ENCODE results near the gene SSH3.

Gene SSH3

DNA sequence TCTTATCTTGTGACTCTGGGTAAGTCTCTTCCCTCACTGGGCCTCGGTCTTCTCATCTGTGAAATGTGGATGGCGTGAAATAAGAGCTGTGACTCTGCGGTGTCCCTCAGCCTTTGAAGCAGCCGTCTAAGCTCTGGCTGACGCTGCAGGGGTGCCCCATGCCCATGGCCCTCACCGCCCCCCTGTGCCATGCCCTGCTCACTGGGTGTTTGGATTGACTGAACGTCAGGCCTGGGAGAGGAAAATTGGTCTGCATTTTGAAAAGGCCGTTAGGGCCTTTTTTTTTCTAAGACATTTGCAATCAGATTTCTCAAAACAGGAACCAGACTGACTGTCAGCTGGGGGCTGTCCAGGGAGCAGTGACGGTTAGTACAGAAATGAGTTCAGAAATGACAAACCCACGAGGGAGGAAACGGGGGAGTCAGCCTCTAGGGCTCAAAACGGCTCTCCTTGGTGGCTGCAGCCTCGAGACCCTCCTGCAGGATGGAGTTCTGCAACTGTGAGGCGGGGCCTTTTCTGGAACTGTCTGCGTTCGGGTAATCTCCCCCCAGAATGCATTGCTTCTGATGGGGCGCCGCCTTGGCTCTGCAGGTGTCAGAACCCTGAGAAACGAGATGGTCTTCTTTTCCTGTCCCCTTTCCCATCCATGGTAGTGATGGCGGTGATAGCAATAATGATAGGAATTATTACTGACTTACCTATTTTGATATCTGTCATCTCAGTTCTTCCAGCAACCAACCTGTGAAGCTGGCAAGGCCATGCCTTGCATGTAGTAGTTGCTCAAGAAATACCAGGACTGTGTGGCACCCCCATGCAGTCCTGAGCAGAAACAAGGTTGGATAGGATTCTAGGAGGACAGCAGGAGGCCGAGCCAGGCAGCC is 35.0 kb upstream of the SSH3 start:
- no peak for DNase-seq

DNA sequence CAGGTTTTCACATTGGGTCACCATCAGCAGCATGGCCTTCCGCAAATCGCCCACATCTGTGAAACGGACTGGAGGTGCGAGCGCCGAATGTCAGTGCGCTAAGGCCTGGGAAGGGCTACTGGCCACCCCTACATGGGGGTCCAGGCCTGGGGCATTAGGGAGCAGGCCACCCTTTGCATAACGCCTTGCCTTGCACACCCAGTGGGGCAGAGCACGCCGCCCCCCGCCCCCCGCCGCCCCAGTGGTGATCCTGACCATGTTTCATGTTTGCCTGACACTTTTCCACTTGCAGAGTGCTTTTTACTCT is 34.4 kb upstream of the SSH3 start:
- no peak for DNase-seq

DNA sequence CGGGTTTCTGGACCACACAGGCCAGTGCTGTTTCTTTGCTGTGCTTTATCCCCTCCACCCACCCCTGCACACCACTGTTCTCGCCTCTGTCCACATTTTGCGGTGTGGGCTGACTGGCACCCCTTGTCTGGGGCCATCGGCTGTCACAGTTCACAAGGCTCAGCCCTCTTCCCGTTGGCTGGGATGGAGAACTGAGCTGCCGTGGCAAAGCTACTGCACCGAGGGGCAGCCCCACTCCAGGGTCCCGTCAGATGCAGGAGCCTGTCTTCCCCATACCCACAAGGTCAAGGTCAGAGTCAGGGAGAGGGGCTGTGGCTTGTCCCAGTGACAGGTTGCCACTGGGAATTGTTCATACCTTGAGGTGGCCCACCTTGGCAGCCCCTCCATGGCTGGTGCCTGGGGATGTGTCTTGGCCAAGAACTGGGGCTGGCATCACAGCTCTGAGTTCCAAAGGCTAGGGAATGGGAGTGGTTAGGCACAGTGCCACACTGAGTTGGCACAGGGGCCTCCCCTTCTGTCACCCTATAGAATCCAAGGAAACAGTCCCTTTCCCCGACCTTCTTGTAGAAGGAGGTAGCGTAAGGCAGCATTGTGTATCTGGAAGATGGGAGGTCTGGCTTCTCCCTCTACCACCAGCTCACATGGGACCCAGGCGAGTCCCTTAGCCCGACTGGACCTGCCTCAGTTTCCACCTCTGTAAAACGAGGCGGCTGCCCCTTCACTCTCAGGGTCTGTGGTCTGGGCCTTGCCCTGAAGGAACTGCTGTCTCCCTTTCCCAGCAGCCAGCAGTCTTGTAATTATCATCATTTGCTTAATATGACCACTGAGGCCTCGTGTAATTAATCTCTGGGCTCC is 33.7 kb upstream of the SSH3 start:
- peak; percentile 79 to 94 for DNase-seq

DNA sequence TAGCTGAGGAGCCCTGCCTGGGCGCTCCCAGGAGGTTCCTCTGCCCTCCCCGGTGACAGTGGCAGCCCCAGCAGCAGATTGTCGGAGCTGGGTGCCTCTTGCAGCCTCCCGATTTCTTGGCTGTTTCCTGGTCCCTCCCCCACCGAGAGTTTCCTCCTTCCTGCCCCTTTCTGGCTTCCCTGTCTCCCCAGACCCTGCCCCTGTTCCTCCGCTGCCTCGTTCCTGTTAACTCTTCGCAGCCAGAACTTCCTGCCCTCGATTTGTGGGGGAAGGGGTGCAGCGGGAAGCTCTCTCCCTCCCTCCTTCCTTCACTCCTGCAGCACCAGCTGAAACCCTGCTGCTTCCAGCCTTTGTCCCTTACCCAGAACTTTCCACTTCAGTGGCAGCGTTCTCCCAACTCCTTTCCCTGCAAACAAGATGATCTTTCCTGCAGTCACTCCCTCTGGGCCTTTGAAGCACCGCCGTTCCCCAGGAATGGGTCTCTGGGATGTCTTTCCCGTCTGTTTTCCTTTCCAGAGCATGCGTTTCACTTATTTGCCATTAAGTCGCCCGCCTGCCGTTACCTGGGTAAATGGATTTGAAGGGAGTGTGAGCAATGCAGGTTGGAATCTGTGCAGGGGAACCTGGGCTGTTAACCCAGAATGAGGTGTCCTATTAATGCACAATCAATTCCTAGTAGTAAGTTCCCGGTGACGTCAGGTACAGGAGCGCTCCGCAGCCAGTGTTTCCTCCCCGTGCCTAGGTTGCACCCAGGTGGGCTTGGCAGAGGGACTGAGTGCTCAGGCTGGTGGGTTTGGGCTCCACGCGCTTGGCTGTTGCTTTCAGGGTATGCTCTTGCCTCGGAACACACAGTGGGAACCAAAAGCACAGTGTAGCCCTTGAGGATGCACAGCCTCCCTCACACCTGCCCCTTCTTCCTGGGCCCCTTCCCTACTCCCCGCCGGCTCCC is 32.8 kb upstream of the SSH3 start:
- DNase-seq: no peak

DNA sequence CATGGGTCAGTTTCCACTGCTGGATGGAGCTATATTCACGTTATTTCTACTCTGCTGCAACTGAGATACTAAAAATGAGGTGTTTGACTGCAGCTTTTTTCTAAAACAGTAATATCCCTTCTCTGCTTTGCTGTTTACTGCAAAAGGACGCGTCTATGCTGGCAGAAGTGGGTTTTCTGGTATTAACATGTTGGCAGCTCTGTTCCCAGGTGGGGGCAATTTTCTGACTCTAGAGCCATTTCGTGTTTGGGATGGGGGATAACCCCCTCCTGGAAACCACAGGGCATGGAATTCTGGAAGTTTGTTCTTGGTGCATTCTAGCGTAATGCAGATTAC is 32.2 kb upstream of the SSH3 start:
- no peak for DNase-seq

DNA sequence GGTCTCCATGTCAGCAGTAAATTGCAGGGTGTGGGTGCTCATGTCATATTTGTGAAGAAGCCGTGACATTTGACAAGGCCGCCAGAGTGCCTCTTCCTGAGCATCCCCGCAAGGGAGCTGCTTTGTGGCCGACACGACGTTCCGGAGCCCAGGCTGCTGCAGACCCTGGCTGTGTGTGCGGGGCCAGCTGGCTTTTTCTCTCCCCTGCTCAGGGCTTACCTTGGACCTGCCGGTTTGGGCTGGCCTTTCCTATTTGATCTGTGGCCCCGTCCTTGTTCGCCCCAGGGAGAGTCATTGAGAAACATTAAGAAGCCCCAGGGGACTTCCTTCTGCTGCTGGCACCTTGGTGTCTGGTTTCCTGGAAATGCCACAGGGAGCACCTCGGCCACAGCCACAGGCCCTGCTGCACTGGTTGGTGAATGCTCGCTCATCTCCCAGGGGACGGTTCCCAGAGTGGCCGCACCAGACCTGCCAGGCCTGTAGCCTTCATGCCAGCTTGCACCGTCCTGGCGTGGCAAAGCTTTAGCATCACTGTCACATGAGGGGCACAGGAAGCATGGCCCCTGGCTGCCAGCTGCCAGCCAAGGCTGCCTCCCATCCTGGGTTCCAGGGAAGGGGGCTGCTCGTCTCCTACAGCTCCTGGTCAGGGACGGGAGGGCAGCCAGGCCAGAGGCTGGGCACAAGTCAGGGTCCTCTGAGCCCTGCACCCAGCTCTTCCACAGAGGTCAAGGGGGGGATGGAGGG is 31.6 kb upstream of the SSH3 start:
- no peak for DNase-seq

DNA sequence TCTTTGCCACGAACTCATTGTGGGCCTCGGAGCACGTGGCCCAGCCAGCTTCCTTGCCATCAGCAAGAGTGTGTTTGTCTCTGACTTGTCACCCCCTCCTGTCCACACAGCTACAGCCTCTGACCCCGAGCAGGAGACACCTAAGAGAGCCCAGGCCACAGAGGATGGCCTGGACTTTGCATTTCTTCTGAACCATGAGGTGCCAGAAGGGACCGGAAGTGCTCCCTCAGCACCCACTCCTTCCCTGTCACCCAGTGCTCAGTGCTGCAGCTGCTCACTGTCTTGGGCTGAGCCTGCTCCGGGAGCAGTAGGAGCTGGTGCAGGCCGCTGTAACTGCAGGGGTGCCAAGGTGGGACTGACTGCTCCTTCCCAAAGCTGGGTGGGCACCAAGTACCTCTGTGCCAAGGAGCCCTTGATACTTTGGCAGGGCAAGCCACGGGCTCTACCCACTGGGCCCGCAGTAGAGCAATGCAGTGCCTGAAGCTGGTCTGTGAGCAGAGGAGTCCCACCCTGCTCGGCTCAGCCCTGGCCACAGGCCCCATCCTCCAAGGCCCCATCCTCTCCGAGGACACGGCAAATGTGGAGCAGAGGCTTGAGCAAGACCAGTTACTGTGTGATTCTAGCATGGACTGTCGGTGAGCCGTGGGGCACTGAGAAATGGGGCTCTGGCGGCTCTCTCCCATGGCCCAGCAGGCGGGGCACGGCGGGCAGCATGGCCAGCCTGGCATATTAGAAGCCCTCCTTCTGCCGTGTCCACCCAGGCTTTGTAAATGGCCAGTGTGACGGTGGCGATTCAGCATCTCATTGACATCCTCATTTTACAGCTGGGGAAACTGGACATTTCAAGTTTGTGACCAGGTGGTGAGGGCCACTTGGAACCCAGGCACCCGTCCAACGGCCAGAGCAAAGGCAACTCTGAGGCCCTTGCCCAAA is 30.7 kb upstream of the SSH3 start:
- no peak for DNase-seq

DNA sequence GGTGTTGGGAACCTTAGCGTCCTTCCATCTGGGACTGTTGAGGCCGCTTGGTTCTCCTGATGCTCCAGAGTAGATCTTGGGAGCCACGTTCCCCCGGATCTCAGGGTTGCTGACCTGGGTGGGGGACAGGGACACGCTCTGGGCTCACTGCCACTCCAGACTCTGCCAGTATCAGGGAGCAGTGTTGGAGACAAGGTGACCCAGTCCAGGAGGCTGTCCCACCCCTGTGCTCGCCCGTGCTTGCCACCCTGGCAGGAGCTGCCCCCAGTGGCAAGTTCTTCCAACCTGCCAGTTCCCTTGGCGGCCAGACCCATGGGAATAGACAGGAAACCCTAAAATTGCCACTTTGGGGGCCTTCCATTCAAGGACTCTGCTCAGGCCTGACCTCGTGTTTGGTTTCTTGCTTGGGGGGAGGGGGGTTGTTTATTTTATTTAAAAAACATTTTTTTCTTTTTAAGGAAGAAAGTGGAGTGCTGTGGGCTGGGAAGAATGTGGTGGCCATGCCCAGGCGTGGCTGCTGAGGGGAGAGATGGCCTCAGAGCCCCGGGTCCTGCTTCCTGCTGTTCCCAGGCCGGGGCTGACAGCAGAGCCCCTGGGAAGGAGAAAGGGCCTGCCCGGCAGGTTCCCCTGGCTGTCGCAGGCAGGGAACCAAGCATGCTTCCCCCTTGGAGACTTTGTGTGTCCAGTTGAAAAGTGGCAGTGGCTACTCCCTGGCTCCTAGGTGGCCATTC is 29.9 kb upstream of the SSH3 start:
- no peak for DNase-seq

DNA sequence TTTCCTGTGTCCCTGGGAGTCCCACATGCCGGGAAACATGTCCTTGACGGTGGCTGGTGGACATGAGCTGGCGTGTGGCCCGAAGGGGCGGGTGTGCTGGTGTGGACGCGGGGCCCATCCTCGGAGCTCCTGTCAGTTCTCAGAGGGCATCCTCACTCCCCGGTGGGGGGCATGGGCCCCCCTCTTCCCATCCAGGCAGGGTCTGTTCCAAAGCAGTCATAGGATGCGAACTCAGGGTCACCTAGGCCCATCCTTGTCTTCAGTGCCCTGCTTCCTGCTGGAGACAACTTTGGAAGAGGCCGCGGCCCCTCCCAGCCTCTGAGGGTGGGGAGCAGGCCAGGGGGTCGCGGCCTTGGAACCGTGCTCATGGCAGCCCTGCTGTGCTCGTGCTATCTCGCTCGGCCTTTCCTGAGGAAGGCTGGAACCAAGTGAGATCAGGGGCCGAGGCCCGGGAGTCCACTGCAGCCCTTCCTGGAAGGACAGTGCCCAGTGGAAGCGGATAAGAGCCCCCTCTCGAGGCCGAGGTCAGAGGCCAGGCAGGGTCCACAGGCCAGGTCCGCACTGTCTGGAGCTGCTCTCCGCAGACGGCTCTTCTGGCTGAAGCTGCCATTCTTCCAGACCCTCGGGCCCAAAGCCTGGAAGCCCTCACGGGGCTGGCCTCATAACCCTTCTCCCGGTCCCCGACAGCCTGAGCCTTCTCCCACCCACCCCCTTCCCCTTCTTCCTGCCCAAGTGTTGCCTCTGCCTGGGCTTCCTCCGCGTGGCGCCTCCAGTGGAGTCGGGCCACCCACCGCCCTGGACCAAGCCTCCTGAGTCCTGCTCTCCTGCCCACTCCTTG is 28.3 kb upstream of the SSH3 start:
- DNase-seq: no peak

DNA sequence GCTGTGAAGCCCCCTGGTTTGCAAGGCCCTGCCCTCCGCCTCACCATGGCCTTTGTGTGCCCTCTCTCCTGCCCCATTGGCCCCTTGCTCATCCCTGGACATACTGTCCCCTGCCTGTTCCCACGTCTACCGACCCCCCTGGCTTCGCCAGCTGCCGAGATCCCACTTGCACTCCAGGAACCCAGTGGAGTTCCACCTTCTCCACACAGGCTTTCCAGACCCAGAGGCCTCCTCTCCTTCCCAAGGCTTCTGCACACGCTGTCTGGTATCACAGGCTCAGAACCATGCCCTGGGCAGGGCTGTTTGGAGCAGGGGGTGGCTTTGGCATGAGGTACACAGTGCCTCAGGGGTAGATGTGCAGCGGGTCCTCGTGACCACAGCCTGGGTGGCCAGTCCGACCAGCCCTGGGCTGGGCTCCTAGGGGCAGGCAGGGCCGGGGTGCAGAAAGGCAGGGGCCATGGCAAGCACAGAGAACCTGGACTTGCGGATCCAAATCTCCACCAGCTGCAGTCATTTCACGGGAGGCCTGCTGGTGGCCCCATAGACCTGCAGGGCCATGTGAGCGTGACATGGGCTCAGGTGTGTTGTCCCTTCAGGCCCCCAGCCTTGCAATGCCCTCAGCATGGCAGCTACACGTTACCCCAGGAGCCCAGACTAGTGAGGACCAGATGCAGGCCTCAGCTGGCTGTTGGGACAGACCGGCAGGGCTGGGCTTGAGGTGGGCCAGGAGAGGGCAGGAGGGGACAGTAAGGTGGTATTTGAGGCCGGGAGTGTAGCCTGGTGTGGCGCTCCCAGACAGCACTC is 27.5 kb upstream of the SSH3 start:
- no peak for DNase-seq

DNA sequence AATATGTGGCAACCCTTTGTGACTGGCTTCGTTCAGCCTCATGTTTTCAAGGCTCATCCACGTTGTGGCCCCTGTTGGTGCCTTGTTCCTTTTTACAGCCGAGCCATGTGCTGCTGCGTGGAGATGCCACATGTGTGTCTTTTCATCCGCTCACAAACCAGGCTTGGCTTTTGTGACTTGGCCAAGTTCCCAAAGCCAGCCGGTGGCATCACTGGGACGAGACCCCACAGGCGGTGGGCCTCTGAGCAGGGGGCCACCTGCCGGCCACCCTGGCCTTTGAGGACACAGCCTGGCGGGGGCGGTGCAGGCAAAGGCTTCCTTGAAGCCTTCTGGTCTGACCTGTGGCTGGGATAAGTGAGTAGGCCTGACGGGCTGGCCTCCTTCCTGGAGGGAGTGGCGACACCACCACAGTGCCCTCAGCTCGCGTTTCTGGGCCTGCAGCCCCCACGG is 26.5 kb upstream of the SSH3 start:
- no peak for DNase-seq

DNA sequence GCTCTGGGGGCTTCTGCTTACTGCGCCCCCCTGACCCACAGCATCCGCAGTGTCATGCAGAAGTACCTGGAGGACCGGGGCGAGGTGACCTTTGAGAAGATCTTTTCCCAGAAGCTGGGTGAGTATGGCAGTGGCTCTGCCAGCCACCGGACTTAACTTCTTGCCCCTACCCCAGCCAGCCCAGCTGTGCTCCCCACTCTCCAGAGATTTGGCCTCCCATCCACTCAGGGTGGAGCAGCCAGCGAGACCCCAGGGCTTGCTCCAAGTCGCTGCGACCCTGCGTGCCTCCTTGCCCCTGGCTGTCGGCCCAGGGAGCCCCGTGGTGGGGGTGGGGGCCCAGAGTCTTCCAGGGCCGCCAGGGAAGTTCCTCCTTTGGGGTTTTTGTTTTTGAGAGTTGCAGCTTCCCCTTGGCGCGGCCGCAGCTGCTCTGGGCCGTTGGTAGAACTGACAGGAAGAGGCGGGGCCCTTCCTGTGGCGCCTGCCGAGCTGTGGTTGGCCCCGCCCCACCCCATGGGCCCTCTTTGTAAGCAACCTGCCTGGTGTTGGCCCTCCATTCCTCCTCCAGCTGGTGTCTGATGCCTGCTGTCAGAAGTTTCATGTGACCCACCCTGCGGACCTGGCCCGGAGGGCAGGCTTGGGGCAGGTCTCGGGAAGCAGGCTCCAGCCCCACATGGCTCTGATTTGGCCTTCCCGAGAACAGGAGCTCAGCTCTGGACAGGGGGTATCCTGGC is 25.9 kb upstream of the SSH3 start:
- no peak for DNase-seq

DNA sequence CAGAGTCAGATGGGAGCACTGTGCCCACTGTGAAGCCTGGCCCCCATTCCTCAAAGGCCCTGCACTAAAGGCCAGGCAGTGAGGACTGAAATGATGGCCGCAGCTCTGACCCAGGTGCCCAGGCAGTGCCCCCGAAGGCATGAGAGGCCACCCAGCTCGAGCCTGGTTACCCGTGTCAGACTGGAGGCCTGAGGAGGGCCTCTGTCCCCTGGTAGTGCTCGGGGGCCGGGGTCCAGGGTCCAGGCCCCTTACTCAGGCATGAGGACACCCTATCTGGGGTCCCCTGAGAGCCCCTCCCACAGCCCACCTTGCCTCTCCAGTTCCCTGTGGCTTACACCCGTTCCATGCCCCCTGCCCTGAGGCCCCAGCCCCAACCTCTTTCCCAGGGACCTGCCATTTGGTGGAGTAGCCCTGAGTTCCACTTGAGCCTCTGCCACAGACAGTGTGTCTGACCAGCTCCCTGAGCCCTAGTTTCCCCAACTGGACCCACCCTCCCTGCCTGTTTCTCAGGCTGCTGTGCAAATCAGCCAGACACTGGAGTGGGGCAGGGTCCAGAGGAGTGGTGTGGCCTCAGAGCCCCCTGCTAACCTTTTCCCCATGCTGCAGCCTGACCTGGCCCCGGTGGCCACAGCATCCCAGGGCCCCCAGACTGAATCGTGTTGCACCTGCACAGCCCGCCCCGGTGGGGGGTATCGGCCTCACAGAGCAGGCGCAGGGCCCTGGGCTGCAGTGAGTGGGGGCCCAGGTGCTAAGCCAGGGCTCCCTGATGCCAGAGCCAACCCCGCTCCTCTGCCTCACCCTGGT is 25.0 kb upstream of the SSH3 start:
- DNase-seq: no peak

DNA sequence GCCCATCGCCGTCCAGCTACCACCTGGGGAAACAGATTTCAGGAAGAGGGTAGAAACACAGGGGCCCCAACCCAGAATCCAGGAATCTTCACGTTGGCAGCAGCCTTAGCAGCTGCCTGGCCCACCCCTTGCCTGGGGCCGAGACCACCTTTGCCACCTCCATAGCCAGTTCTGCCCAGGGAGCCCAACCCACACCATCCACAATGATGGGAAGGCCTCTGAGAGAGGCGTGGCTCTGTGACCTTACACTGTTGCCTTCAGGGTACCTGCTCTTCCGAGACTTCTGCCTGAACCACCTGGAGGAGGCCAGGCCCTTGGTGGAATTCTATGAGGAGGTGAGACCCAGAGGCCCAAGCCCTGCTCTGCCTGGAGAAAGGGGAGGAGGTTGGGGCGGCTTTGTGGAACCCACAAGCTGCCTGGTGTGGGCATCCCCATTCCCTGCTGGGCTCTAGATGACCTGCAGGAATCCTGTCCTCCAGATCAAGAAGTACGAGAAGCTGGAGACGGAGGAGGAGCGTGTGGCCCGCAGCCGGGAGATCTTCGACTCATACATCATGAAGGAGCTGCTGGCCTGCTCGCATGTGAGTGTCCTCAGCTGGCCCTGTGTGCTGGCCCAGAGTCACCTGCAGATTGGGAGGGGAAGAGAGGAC is 24.3 kb upstream of the SSH3 start:
- no peak for DNase-seq

DNA sequence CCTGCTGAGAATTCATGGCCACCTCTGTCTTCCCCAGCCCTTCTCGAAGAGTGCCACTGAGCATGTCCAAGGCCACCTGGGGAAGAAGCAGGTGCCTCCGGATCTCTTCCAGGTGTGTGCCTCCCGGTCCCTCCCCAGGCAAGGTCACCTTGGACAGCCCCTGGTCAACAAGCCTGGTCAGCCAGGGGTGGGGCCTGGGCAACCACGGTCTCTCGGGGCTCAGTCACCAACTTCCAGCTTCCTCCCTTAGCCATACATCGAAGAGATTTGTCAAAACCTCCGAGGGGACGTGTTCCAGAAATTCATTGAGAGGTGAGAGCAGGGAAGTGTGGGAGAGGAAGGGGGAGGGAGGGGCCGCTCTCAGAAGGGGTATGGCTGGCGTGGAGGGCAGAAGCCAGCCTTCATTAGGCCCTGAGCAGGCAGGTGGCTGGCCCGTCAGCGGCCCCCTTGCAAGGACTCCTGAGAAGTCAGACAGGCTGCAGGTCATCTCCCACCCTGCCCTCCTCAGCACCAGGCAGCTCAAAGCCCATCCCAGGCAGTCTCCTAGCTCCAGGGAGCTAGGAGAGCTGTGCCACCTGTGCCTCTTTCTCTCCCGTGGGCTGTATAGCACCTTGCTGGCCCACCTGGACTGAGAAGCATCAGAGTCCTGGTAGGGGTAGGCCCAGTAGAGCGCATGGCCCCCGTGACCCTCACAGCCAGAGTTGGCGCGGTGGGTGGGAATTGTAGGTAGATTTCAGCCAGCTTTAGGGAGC is 23.6 kb upstream of the SSH3 start:
- no peak for DNase-seq

DNA sequence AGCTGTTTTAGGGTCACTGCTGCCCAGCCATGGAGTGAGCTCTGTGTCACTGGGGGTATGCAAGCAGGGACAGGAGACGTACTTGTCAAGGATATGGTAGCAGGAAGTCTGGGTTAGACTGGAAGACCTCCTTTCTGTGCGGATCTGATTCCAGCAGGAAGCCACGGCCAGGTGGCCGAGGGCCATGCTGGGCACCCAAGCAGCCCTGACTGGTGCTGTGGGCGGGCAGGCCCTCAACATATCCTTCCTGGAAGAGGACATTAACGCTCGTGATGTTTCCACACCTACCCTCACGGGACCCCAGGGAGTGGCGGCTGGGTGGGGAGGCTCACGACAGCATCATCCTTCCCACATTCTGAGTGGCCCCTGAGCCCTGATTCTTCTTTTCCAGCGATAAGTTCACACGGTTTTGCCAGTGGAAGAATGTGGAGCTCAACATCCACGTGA is 23.0 kb upstream of the SSH3 start:
- DNase-seq: no peak
